Right lobe of liver (tissue), 4 donors: ENCODE results near the gene NEURL1.

Experiments used
- POLR2A ChIP-seq: fragments of 450-650 bp; IDR thresholded peaks from one replicate; pipeline ENCODE4 v1.6.1; 2017; ENCODE audit warnings: antibody characterized with exemption, mild to moderate bottlenecking
- TF ChIP-seq, protein P1 (sequence below), 4 donors: fragments of 200-600 bp in 3 of 4; fragments of 450-650 bp in 1 of 4; IDR thresholded peaks; one replicate each; pipeline versions ENCODE4 v1.5.1 to v1.8.0; 2016 to 2022; ENCODE audit warnings: antibody characterized with exemption in 4 of 4, mild to moderate bottlenecking in 2 of 4
- donor health status: DM: no; HTN: no; CAD: no.
- donor health status: DM: no; HTN: no; CAD: no.
- donor health status: DM: no; HTN: yes; CAD: no.

DNA sequence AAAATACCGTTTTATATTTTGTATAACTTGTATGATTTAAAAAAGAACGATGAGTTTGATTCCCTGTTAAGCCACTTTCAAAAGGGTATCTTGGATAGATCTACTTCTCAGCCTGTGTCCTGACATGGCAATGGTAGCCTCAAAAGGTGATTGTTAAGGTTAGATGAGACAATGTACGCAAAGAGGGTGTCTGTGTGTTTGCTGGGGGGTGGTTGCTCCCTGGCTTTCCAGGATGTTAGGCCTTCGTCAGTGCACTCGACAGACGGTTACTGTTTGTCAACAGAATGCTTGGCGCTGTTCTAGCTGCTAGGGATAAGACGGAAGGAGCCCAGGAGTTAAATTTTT is 90.3 kb downstream of the NEURL1 start:
- TF ChIP-seq, protein P1, sequence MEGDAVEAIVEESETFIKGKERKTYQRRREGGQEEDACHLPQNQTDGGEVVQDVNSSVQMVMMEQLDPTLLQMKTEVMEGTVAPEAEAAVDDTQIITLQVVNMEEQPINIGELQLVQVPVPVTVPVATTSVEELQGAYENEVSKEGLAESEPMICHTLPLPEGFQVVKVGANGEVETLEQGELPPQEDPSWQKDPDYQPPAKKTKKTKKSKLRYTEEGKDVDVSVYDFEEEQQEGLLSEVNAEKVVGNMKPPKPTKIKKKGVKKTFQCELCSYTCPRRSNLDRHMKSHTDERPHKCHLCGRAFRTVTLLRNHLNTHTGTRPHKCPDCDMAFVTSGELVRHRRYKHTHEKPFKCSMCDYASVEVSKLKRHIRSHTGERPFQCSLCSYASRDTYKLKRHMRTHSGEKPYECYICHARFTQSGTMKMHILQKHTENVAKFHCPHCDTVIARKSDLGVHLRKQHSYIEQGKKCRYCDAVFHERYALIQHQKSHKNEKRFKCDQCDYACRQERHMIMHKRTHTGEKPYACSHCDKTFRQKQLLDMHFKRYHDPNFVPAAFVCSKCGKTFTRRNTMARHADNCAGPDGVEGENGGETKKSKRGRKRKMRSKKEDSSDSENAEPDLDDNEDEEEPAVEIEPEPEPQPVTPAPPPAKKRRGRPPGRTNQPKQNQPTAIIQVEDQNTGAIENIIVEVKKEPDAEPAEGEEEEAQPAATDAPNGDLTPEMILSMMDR (IDR thresholded peaks at IDR 0.05): no peak
- TF ChIP-seq POLR2A: no peak
